Psoas muscle (tissue), 8 donors: ENCODE data around the gene PGAP2. TPM values are rescaled to one million over a fixed set of nuclear protein-coding genes. Genes with fewer than 3 reads are reported as not detected.

ENCODE experiments used
- ATAC-seq, 4 donors: fragments of 200-7000 bp; cut with Tn5 transposase; one replicate each; pipeline ENCODE4 v1.9.1; 2020; ENCODE audit warnings: moderate library complexity in 3 of 4, mild to moderate bottlenecking in 2 of 4
- DNase-seq, 2 donors: peaks; one replicate each; pipeline ENCODE4 v3.0.0-alpha.2; 2020
- H3K27ac ChIP-seq: fragments of 200-600 bp; one replicate; pipeline ENCODE4 v1.8.0; 2022
- H3K27me3 ChIP-seq, 3 donors: fragments of 200-600 bp in 1 of 3; one replicate each; pipeline versions ENCODE4 v1.6.1 to v1.8.0; 2013 to 2022; ENCODE audit warnings: low read length in 2 of 3, mild to moderate bottlenecking in 2 of 3, moderate library complexity in 1 of 3; ENCODE audit not compliant: insufficient read depth in 3 of 3
- H3K36me3 ChIP-seq, 2 donors: fragments of 200-600 bp in 1 of 2; one replicate each; pipeline versions ENCODE4 v1.6.1 to v1.8.0; 2013 to 2022; ENCODE audit warnings: low read depth in 1 of 2, mild to moderate bottlenecking in 1 of 2, moderate library complexity in 1 of 2; ENCODE audit not compliant: insufficient read depth in 1 of 2
- H3K4me1 ChIP-seq: fragments of 200-600 bp; one replicate; pipeline ENCODE4 v1.8.0; 2022
- H3K4me3 ChIP-seq: fragments of 200-600 bp; one replicate; pipeline ENCODE4 v1.8.0; 2022; ENCODE audit warnings: mild to moderate bottlenecking
- H3K9me3 ChIP-seq: fragments of 200-600 bp; one replicate; pipeline ENCODE4 v1.8.0; 2022
- CTCF ChIP-seq: fragments of 200-600 bp; IDR thresholded peaks from one replicate; pipeline ENCODE4 v1.8.0; 2022; ENCODE audit warnings: antibody characterized with exemption
- WGBS, 3 donors: extraction: QIAGEN DNeasy Blood & Tissue Kit; methylation state at CpG; one replicate each; pipeline versions ENCODE4 v1.1.6 to v1.1.7; 2013; 5-methylcytosine and 5-hydroxymethylcytosine counted together
- intact Hi-C, 2 donors: fragments of 100-400 bp; cut with DNase I; formaldehyde crosslinking; loops; one replicate each; pipeline versions ENCODE4 v1.11.0 to v1.14.2; 2022
- polyA plus RNA-seq, 3 donors: library from polyadenylated mRNA; stranded (reverse); fragments of 200-250 nt; gene quantifications; one replicate each; pipeline ENCODE4 v1.2.3, GENCODE V29; 2013
- total RNA-seq, 4 donors: library from RNA; stranded (reverse); fragmentation: NEBNext Ultra II Directional in 2 of 4; extraction: Animal tissue kit (Norgen Biotek cat#: 25700) in 2 of 4; gene quantifications; one replicate each; pipeline versions ENCODE4 v1.2.1 to v1.2.4, GENCODE V29; 2021 to 2023
- donor health status: healthy with polysubstance abuse.
- donor health status: DM: no; HTN: no; CAD: no; lungs with moderate emphysema.
- donor health status: Bipolar disorder and iron deficiency.
- donor health status: healthy.
- donor health status: DM: yes; HTN: yes; CAD: no.
- donor health status: DM: no; HTN: no; CAD: no.
- donor health status: DM: no; HTN: no; CAD: no.
- donor health status: DM: yes; HTN: yes; CAD: no.

PGAP2 gene
- total and polyA plus RNA-seq, 7 donors: 4.5 to 14.5 (median 6.0) TPM

GRCh38 chr11:3827434-3828186 lies 19.2 kb downstream of the PGAP2 start:
- Histone ChIP-seq H3K36me3 (peaks cover 4 to 35% of the 10 kb centered on the region in 2 donors), H3K9me3 (no peaks in the 10 kb centered on the region), H3K27ac (no peak overlapping the region), H3K4me3 (no peak overlapping the region), H3K27me3 (no peaks in the 10 kb centered on the region), H3K4me1 (peaks cover 4% of the 10 kb centered on the region)
- DNase-seq (no peak), ATAC-seq (no peak)
- intact Hi-C loops: no loop called here
- TF ChIP-seq CTCF: no peak
- 90 to 94% (median 93%) methylated on average over 35 of the region's 35 CpGs for WGBS, 3 donors

GRCh38 chr11:3830088-3830487 lies 21.7 kb downstream of the PGAP2 start:
- no peak overlapping the region for H3K4me3 ChIP-seq
- H3K4me1 ChIP-seq: peaks cover 11% of the 10 kb centered on the region
- H3K36me3 ChIP-seq: peaks cover 4 to 39% of the 10 kb centered on the region in 2 donors
- H3K9me3 ChIP-seq: no peaks in the 10 kb centered on the region
- DNase-seq (no peak), ATAC-seq (no peak)
- no peak for TF ChIP-seq CTCF
- intact Hi-C loops: no loop called here
- no peak overlapping the region for H3K27ac ChIP-seq
- H3K27me3 ChIP-seq: no peaks in the 10 kb centered on the region
- 97 to 100% (median 99%) methylated on average over 3 of the region's 3 CpGs for WGBS, 3 donors

- Histone ChIP-seq H3K4me1 (peaks cover 11% of the 10 kb centered on the region), H3K4me3 (no peak overlapping the region)
- TF ChIP-seq CTCF: no peak
Observed at GRCh38 chr11:3830730-3831129, 22.4 kb downstream of the PGAP2 start.

GRCh38 chr11:3831378-3832239 lies 23.2 kb downstream of the PGAP2 start:
- H3K36me3 ChIP-seq: peaks cover 4 to 36% of the 10 kb centered on the region in 2 donors
- no peaks in the 10 kb centered on the region for H3K9me3 ChIP-seq
- TF ChIP-seq CTCF: no peak
- no peak overlapping the region for H3K27ac ChIP-seq
- 70 to 77% (median 76%) methylated on average over 12 to 13 of the region's 13 CpGs for WGBS, 3 donors
- intact Hi-C loops: no loop called here
- no peak overlapping the region for H3K4me3 ChIP-seq
- H3K27me3 ChIP-seq: no peaks in the 10 kb centered on the region
- H3K4me1 ChIP-seq: peaks cover 17% of the 10 kb centered on the region
- ATAC-seq: peak in 1 of 4 donors; percentile 32
- DNase-seq: no peak

More at GRCh38 chr11:3830730-3831129, 22.4 kb downstream of the PGAP2 start:
- Histone ChIP-seq H3K27me3 (no peaks in the 10 kb centered on the region), H3K36me3 (peaks cover 4 to 40% of the 10 kb centered on the region in 2 donors), H3K27ac (no peak overlapping the region), H3K9me3 (no peaks in the 10 kb centered on the region)
- 60 to 94% (median 86%) methylated on average over 1 of the region's 1 CpG for WGBS, 3 donors
- ATAC-seq (no peak), DNase-seq (no peak)
- intact Hi-C loops: no loop called here
